HG03280 (cell line): Measurements from ENCODE around the gene ROBO2.

ENCODE experiments used
- ATAC-seq: cut with Tn5 transposase; IDR thresholded peaks from one replicate; pipeline ENCODE4 v1.9.1; 2021; ENCODE audit warnings: mild to moderate bottlenecking, moderate library complexity; ENCODE audit not compliant: unreplicated experiment

ROBO2 gene

GRCh38 chr3:77549034-77549433, 509.1 kb downstream of the ROBO2 start:
- no peak for ATAC-seq

DNA sequence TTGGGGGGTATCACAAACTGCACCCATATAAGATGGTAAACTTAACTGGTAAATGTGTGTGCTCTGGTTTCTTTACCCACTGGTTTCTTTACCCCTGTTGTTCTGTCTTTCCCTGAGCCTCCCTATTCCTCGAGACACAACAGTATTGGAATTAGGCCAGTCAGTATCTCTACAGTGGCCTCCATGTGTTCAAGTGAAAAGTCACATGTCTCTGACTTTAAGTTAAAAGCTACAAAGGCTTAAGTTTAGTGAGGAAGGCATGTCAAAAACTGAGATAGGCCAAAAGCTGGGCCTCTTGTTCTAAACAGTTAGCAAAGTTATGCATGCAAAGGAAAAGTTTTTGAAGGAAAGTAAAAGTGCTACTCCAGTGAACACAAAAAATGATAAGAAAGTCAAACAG, 513.3 kb downstream of the ROBO2 start:
- ATAC-seq: no peak

GRCh38 chr3:77562089-77562488, 522.2 kb downstream of the ROBO2 start:
- no peak for ATAC-seq

DNA sequence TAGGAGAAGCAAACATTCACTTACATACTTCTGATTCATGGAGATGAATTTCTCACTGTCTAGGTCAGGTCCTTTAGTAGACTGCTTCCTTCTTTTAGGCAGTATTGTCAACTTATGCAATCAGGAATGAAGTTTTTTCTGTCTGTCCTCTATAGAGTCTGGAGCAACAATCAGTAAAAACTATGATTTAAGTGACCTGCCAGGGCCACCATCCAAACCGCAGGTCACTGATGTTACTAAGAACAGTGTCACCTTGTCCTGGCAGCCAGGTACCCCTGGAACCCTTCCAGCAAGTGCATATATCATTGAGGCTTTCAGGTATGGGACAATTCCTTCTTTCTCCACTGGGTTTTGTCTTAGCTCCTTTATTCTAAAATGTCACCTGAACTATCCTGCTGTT, 523.1 kb downstream of the ROBO2 start:
- ATAC-seq: no peak

DNA sequence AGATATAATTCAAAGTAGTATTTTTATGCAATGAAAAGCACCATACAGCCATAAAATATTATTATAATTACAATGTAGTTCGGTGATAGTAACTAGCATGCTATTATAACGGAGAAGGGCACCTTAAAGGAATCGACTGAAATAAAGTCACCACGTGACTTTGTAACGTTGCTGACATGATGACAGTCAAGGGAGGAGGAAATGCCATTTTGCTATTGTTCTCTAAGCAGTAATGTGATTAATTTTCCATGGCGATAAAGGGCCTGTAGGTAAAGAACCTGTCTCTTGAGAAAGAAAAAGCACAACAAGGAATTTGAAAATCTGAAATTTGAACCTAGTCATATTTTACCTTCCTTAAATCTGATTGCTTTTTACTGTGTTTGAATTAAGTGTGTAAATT, 526.2 kb downstream of the ROBO2 start:
- no peak for ATAC-seq

GRCh38 chr3:77571971-77572715, 532.2 kb downstream of the ROBO2 start:
- ATAC-seq: no peak

DNA sequence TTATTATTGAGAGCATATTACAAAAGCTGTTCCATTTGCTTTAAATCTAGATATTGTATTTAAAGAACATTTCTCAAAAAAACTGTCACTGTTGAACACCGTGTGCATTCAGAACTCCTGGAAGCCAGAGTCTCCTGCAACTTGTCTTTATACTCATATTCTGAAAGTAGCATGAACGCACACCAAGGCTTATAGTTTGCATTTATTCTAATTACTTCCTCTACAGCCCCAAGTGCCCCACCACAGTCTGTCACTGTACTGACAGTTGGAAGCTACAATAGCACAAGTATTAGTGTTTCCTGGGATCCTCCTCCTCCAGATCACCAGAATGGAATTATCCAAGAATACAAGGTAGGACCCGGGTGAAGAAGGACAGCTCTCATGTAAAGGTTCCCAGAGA, 537.4 kb downstream of the ROBO2 start:
- no peak for ATAC-seq

- ATAC-seq: no peak
Observed at GRCh38 chr3:77586216-77586615, 546.3 kb downstream of the ROBO2 start.

GRCh38 chr3:77588863-77589262, 549.0 kb downstream of the ROBO2 start:
- ATAC-seq: no peak

GRCh38 chr3:77590191-77590590, 550.3 kb downstream of the ROBO2 start:
- ATAC-seq: no peak

DNA sequence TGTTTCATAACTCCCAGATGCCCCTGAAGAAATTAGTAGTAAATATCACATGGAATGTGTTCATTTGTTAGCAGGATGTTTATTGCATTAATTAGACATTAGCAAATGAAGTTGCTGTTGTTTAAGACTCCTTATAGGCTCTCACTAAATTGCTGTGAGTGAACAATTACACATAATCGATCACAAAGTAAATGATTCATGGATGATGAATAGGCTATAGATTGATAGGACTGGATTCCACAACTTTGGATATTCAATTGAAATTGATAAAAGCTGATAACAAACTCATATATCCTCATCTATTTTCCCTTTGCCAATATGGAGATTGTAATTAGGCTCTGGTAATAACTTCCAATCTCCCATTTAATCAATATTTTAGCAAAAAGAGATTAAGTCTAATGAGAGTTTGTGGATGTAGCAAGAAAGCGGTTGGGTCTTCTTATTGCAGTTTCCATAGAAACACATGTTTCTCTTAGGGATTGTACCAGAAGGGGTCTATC, 555.5 kb downstream of the ROBO2 start:
- ATAC-seq: no peak

DNA sequence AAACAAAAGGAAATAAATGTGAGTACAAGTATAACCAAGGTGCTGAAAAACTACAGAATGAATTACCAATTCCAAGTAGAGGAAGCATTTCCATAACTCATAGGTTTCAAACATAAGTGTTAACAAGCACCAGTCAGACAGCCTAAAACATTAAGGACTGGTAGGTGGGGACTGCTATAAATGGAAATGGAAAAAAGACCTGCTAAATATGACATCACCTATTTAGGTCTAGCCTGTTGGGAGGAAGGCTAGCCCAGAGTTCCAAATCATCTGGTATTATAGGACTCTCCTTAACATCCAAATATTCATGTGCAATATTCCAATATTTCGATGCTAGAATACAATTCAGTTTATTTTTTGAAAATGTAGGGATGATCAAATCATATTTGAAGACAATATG, 560.0 kb downstream of the ROBO2 start:
- ATAC-seq: no peak

GRCh38 chr3:77601823-77602415, 562.0 kb downstream of the ROBO2 start:
- ATAC-seq: no peak

DNA sequence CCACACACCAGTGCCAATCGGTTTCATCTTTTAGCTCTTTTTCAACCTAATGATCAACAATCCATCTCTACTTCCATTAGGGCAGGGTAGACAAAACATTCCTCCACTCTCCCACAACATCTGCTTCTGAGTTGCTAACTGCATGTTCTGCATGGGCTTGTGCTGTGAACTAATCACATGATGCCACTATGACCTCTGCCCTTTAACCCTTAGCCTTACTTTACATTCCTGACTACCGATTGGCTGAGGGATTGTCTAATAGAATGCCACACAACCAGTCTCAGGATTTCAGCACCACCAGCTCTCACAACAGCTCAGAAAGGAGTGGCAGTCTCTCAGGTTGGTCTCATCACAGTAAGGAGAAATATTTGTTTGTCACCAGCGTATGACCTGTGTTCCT, 562.8 kb downstream of the ROBO2 start:
- ATAC-seq: no peak

DNA sequence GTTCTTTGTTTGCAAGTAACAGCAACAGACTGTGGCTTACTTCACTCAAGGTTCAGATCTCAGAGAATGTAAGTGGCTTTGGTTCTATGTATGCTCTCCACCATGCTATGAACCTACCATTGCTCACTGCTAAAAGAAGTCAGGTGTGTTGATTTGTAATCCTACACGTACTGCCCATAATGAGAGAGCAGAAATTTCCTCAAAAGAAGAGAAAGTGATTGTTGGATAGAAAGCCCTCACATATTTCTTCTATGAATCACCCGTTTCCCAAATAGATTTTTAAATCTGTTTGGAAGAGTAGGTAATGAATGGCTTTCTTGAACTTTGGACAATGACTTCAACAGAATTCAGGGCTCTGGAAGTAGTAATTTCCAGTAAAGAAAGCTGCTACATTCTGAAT, 565.4 kb downstream of the ROBO2 start:
- ATAC-seq: no peak

DNA sequence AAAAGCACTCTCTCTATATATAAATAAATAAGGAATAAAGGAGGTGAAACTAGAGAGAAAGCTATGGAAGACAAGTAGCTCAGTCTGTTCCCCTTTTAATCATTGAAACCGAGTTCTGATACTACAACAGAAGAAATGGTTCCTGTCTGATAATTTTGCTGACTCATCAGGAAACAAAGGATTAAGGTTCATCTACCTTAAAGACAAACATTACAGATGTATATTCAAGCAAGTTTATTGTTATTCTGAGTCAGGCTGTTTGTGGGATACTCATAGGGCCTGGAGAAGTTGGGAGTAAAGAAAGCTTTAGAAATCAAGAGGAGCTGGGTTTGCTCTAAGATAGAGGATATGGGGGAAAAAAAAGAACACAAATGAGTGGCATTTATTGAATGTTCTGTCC, 566.0 kb downstream of the ROBO2 start:
- no peak for ATAC-seq

- ATAC-seq: no peak
Observed at GRCh38 chr3:77606372-77606771, 566.5 kb downstream of the ROBO2 start.

DNA sequence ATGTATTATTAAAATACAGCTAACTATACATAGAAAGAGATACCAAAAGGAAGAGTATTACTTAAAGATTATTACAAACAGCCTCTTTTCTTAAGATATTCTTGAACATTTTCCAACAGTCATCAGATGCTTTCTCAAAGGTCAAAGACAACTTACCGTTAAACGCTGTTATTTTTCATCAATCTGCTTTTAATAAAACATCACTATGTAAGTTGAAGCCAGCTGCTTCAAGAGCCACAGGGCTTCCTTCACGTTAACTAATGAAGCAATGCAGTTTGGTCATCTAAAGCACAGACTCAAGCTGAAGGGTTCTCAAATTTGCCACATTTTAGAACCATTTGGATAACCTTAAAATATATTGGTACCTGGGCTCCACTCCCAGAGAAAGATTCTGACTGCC, 578.8 kb downstream of the ROBO2 start:
- no peak for ATAC-seq

- ATAC-seq: no peak
Observed at GRCh38 chr3:77620009-77620408, 580.1 kb downstream of the ROBO2 start.

GRCh38 chr3:77623500-77623899, 583.6 kb downstream of the ROBO2 start:
- no peak for ATAC-seq

GRCh38 chr3:77626157-77626556, 586.3 kb downstream of the ROBO2 start:
- ATAC-seq: no peak

GRCh38 chr3:77648214-77648613, 608.3 kb downstream of the ROBO2 start:
- no peak for ATAC-seq

DNA sequence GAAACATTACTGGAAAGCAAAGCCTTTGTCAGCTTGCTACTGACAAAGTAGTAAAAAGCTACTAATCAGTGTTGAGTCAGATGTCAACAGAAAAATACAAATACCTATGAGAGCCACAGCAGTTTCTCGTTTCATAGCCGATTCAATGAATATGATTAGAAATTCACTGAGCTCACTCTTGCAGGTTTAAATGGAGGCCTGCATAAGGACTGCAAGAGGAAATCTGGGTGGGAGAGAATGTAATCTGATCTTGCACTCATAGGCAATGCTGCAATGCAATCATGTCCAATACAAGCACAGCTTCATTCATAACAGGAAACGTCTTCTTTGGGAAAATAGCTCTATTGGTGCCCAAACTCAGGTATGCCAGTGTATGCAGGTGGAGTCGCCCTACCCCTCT, 608.8 kb downstream of the ROBO2 start:
- ATAC-seq: no peak
